ENCODE data around the gene RPS15A.
"Not testable (repeated sequence)": the region's sequence is repeated elsewhere in the genome, so short reads cannot be mapped to it uniquely, and the experiment has no call there.

RPS15A gene

GRCh38 chr16:18796377-18796776 is 6.2 kb upstream of the RPS15A start:
- DNase-seq = no peak

DNA sequence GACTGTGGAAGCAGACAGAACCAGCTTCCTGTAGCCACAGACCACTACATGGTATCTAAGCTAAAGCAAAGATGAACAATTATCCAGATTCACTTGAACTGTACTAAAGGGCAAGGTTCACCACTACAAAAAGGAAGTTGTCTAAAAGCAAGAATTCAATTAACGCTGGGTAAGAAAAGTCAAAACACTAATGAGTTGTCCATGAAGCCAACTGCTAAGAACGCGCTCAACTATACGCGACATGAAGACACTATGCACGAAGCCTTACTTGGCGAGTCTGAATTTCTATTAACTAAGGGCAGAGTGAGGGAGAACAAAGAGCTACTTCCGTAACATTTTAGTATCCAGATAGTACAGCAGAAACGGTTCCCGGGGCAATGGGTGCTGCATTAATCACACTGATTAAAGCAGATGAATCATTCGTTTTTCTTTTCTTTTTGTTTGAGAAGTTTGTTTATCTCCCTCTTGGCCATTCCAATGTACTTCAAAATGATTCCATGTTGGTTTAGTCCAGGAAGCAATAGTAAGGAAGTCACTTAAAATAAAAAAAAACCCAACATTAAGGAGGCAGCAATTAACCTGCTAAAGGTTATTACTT is 2.8 kb upstream of the RPS15A start:
- no peak for DNase-seq

DNA sequence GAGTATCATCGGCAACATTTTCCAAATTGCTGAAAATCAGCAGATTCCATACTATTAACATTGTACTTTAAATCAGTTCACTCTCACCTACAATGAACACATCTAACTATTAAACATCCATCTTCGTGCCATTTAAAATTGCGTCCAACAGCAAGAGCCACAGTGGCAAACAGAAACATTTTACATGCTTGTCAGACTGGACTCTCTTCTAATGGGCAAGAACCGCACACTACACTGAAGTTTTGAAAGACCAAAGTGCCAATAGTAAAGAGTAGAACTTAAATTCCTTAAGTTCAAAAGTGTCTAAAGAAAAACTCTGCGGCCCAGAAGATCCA is 652 bp downstream of the RPS15A start:
- DNase-seq = no peak

- DNase-seq = no peak
Observed at GRCh38 chr16:18788828-18789514, 1.2 kb downstream of the RPS15A start.

- DNase-seq = no peak
Observed at GRCh38 chr16:18784917-18785623, 5.1 kb downstream of the RPS15A start.

DNA sequence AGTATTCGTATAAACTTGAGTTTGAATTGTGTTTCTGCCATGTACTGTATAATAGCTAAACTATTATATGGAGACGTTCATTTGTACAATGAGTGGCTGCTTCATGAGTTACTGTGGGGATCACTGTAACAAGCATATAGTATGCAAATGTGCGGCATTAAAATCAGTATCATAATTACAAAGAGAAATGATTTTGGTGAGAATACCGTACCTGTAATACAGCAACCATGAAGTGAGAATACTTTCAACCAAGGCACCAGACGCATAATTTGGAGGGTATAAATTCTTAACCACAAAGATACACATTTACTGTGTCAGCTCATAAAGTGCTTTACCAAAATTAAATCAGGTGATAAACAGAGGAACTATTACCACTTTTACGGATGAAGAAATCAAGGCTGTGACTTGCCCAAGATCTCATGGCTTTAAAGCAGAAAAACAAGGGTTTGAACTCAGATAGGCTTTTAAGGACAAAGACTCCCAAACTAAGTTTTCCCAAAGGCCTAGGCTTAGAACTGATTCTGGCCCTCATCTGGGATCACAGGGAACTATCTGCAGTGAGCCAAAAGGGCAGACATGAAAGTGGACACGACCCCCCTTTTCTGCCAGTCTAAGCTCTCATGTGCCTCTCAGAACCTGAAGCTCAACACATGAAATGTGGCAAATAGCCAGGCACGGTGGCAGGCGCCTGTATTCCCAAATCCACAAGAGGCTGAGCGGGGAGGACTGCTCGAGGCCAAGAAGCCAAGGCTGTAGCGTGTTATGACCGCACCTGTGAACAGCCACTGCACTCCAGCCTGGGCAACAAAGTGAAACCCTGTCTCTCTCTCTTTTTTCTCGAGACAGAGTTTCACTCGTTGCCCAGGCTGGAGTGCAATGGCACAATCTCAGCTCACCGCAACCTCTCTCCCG is 6.4 kb downstream of the RPS15A start:
- DNase-seq = no peak

GRCh38 chr16:18782697-18783429 is 7.3 kb downstream of the RPS15A start:
- no peak for DNase-seq

GRCh38 chr16:18781232-18781631 is 8.9 kb downstream of the RPS15A start:
- not testable (repeated sequence) for DNase-seq

DNA sequence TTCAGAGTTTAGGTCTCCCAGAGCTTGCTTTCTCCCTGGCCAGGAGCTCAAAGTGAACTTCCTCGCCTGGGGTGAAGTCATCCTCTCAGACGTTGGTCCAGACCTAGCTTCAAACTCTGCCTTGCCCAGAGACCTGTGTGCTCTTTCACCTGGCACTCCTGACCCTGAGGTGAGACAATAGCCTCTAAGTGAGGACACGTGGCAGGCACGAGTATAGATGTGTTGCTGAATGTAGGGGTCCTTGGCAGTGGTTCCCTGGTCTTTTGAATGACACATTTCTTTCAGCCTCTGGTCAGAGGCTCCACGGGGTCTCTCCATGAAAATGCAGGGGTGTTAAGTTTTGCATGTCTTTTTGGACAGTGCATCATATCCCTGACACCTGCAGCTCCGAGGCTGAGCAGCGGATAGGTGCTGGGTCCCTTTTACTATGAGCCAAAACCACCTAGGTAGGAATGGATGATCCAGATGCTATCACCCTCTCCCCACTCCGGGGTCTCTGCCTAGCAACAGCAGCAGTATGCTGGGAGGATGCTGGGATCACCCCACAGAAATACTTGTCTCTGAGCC is 9.6 kb downstream of the RPS15A start:
- not testable (repeated sequence) for DNase-seq

DNA sequence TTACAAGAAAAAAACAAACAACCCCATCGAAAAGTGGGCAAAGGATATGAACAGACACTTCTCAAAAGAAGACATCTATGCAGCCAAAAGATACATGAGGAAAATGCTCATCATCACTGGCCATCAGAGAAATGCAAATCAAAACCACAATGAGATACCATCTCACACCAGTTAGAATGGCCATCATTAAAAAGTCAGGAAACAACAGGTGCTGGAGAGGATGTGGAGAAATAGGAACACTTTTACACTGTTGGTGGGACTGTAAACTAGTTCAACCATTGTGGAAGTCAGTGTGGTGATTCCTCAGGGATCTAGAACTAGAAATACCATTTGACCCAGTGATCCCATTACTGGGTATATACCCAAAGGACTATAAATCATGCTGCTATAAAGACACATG is 12.5 kb downstream of the RPS15A start:
- DNase-seq = not testable (repeated sequence)

GRCh38 chr16:18776334-18776733 is 13.8 kb downstream of the RPS15A start:
- DNase-seq = not testable (repeated sequence)

GRCh38 chr16:18774651-18775050 is 15.5 kb downstream of the RPS15A start:
- not testable (repeated sequence) for DNase-seq

GRCh38 chr16:18772171-18772570 is 18.0 kb downstream of the RPS15A start:
- not testable (repeated sequence) for DNase-seq

DNA sequence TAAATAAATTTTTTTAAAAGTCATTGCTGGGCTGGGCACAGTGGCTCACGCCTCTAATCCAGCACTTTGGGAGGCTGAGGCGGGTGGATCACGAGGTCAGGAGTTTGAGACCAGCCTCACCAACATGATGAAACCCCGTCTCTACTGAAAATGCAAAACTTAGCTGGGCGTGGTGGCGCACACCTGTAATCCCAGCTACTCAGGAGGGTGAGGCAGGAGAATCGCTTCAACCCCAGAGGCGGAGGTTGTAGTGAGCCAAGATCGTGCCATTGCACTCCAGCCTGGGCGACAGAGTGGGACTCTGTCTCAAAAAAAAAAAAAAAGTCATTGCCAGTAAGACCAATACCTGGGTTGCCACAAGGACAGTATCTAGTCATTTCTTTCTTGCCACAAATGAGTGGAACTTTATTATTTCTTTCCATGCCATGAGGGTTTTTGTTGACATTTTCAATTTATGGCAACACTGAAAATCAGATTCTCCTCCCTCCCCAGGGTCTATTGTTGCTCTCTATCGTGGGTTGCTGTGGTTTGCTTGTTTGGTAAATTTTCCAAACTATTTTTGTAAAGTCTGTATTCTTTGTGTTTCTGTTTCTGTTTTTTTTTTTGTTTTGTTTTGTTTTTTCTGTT is 19.7 kb downstream of the RPS15A start:
- not testable (repeated sequence) for DNase-seq

DNA sequence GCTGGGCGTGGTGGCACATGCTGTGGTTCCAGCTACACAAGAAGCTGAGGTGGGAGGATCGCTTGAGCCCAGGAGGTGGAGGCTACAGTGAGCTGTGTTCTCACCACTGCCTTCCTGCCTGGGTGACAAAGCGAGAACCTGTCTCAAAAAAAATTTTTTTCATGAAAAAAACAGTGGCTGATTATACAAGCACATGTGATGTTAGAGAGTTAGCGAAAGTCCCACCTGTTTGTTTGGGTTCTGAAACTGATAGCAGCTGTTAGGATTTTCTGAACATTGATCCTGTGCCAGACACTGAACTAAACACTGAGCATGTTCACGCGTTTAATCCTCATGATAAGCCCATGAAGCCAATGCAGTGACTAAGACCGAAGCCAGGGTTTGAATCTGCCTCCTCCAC is 22.9 kb downstream of the RPS15A start:
- DNase-seq = peak; percentile 86

DNA sequence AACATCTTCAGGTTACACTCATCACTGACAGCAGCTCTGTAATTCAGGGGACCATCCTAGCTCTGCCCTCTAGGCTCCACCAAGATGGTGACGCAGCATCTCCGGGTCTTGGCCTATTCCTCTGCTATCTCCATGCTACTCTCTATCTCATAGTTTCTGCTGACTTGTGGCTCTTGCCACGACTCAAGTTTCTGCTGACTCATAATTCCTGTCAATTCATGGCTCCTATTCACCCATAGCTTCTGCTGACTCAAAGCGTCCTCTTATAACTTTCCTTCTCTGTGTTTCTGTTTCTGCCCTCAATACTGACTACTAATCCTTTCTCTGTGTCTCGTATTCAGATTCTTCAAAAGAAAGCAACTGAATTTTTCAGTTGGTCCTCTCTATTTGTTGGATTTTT is 27.4 kb downstream of the RPS15A start:
- not testable (repeated sequence) for DNase-seq

- peak; percentile 13 for DNase-seq
Observed at GRCh38 chr16:18759598-18760520, 30.3 kb downstream of the RPS15A start.

DNA sequence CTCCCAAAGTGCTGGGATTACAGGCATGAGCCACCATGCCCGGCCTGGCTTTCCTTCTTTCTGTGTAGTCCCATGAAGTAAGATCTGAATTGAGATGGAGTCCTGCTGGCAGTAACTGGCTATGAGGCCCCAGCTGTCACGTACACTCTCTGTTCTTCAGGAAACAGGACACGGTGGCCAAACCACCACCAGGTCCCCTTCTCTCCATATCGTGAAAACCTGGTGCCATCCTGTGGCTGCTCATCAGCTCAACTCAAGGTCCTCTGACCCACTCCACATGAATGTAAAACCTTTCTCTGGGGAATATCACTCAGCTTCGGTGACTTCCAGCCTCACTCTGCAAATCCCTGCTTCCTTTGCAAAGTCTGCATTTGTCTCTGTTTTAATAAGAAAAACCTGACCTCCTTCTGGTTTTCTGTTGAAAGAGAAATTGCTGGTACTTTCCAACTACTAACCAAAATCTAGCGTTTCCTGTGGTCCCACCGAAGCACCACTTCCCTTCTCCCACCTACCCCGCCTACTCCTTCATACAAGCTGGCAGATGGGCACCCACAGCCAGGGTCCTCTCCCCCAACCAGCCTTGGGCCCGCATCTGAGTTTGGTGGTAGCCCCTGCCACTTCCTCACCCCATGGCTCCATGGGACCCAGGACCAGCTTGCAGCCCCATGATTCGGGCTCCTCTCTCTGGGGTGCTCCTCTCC is 32.0 kb downstream of the RPS15A start:
- not testable (repeated sequence) for DNase-seq

- not testable (repeated sequence) for DNase-seq
Observed at GRCh38 chr16:18756639-18757038, 33.5 kb downstream of the RPS15A start.

- not testable (repeated sequence) for DNase-seq
Observed at GRCh38 chr16:18742870-18743269, 47.3 kb downstream of the RPS15A start.
